HL-60/S4 treated with retinoic acid at 250 ng/mL for 4 days and 3 days (cell line): Measurements from ENCODE around the gene DNAJB12.
"Not testable (repeated sequence)": the region's sequence is repeated elsewhere in the genome, so short reads cannot be mapped to it uniquely, and the experiment has no call there.

Source experiments
- in situ Hi-C: fragments of 300-500 bp; cut with MboI; formaldehyde crosslinking; loops from 2 replicates; pipeline ENCODE4 v1.7.0; 2022; ENCODE audit warnings: low sequenced_read_pairs

DNAJB12 gene

DNA sequence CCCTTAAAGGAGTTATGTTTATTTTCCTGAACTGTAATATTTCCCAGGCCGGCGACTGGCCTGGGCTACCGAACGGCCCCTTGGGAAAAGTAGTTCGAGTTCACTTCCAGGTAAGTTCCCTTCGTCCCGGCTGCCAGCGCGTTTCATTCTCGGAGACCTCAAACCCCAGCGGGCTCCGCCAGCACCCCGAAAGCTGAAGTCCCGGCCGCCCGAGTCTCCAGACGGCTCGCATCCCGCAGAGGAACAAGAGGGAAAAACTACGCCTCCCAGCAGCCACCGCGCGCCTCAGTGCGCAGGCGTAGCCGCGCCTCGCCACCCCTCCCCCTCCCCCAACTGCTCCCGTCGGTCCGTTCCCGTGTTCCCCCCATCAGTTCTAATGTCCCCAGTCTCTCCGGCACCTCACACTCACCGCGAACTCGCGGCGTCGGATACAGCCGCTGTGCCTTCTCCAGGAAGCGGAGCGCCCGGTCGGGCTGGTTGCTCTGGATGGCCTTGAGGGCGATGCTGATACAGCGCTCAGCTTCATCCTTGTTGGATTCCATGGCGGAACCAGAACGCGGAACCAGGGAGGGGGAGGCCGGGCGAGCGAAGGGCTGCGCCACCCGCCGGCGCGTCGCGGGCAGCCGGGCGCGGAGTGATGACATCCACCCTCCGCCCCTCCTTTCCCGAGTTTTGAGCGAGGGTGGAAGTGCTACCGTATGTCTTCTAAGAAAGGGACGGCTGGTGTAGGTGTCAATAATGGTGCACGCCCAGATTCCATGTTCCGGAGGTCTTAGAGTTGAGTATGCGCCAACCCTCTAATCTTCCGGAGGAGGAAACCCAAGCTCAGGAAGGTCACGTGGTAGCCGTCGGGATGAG lies at the start of gene DNAJB12:
TSS of gene DNAJB12 (minus strand) at position 564 of the 858 bp plus-strand sequence. CDS start at position 542, 22 bp downstream.
- in situ Hi-C loops: loop anchor here (25.0 kb wide), 1 partner anchor 708 kb away; no protein-coding TSS in a partner anchor

DNA sequence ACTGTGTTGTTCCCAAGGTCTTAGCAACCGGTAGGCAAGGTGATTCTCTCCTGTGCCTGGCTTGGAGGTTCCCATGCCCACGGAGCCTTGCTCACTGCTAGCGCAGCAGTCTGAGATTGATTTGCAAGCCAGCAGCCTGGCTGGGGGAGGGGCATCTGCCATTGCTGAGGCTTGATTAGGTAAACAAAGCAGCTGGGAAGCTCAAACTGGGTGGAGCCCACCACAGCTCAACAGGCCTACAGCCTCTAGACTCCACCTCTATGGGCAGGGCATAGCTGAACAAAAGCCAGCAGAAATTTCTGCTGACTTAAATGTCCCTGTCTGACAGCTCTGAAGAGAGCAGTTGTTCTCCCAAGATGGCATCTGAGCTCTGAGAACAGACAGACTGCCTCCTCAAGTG lies 40.9 kb upstream of the DNAJB12 start:
- in situ Hi-C loops: not testable (repeated sequence)

DNA sequence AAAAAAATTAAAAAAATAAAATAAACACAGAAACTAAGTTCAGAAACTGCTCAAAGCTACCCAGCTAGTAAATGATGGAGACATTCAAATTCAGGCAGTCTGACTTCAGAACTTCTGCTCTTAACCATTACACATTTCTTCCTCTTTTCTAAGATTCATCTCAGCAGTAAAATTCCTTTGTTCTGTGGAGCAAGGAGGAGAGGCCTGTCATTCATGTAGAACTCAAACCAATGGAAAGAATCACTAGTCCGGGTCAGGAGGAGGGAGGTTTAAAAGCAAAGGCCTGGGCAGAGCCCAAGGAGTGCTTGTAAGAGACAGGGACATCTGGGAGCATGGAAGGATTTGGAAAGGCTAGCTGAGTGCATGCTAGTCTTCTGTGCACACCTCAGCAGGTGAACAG lies 37.9 kb upstream of the DNAJB12 start:
- in situ Hi-C loops: no loop called here

DNA sequence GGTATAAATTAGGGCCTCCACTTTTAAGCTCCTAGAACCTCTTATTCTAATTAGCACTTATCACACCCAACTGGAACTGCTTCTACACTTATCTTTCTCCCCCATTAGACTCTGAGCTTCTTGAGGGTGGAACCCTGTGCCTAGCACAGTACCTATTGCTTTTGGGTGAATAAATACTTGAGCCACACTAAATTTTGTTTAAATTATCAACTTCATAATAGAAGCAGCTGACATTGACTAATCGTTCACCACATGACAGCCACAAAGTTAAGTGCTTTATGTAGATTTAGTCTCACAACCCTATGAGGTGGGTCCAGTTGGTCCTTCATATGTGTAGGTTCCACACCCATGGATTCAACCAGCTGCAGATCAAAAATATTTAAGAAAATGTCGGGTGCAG lies 36.0 kb upstream of the DNAJB12 start:
- in situ Hi-C loops: no loop called here

DNA sequence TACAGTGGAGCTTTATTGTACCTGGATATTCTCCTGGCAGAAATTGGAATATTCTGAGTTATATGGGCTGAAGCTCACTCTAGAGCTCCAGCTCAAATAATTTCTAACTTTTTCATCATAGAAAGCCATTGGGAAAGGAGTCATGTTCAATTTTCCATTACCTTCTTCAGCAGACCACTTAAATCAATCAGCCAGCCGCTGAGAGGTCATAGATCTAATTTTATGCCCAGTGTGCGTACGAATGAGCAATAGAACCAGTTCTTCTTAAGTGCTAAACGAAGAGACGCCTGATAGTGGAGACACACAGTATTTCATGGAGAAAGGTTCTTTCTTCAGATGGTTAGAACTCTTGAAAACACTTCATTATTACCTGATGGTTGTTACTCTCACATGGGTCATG lies 35.0 kb upstream of the DNAJB12 start:
- in situ Hi-C loops: no loop called here

DNA sequence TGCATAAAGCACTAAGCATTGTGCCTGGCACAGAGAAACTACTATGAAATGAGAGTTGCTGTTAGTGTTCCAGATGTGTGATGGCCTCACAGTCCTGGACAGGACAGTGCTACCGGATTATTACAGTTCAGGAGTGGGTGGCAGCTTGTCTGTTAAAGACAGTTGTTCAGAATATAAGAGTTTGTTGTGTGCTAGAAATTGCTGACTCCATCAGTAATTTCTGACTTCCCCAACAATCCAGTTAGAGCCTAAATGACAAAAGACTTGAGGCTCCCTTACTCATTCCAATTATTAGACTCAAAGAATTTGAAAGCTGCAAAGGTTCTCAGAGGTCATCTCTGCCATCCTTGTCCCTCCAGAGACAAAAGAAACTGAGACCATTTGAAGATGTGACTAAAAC lies 34.3 kb upstream of the DNAJB12 start:
- in situ Hi-C loops: no loop called here

DNA sequence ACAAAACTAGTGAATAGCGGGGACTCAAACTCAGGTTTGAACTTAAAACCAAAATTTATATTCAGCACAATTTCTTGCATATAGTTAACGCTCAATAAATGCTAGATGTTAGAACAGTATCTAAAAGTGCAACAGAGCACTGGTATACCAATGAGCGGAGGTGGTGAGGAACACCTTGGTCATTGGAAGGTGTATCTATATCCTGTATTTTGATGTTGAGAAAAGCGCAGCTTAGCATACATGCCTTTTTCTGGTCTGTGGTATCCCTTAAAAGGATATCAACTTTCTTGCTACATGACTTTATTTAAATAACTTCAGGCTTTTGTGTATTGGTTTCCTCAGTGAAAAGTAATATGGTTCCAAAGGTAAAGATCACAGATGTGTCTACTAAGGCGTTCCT lies 33.3 kb upstream of the DNAJB12 start:
- in situ Hi-C loops: no loop called here

DNA sequence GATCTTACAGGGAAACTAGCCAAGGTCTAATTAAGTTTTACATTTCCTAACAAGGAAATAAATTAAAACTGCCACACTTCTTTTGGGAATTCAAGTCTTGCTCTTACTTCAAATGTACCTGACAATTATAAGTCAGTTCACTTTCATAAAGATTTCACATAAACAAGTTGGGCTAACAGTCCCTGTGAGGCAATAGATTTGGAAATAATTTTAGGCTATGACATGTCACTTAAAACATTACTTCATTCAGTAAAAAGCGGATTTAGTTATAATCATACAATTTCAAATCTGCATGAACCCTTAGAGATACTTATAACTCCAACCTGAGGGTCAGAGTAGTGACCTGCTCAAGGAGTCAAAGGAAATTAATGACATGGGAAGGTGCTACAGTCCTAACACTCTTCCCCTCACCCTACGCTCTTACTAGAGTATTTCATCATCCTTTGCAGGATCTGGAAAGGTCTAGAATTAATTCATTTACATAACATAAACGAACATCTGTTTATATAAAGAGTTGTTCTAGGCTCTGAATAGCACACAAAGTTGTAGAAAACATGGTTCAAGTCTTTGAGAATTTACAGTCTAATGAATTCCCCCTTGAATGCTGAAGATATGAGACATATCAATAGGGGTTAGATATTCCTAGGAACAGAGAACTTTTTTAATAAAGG lies 32.3 kb upstream of the DNAJB12 start:
- in situ Hi-C loops: no loop called here

DNA sequence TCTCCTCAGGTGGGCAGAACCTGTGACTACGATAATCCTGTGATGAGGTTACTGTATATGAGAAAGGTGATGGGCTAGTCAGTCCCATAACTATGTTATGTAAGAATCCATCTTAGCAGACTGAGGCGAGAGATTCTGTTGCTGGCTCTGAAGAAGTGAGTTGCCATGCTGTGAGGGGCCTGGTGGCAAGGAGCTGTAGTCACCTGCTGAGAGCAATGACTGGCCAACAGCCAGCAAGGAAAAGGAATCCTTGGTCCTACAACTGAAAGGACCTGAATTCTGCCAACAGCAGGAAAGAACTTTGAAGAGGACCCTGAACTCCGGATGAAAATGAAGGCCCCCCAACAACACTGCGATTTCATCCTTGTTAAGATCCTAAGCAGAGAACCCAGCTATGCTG lies 31.0 kb upstream of the DNAJB12 start:
- in situ Hi-C loops: no loop called here

DNA sequence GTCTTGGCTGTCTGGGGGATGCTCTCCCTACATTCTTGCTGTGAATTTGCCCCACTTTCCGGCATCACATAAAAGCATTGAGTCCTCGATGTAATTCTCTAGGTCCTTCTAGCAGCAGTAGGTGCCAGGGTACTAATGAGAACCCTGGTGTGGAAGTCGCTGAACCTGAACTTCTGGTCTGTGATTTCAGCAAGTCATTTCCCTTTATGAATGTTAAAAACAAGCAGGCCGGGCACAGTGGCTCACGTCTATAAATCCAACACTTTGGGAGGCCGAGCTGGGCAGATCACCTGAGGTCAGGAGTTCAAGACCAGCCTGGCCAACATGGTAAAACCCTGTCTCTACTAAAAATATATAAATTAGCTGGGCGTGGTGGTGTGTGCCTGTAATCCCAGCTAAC lies 30.3 kb upstream of the DNAJB12 start:
- in situ Hi-C loops: not testable (repeated sequence)

DNA sequence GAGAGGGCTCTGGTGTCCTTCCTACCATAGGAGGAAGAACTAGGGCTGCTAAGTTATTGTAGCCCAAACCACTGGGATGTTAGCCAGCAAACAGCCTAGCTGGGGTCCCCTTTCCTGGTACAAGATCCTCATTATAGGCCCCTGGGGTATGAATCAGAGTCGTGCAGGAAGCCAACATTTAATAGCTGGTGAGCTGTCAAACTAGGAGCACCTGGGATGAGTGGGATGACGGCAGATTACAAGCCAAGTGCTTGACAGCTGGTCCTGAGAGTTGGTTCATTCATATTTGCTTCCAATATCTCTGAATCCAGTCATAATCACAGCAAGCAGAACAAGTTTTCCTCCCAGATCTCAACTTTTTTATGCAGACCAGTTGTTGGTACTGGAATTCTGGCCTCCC lies 25.1 kb upstream of the DNAJB12 start:
- in situ Hi-C loops: no loop called here

DNA sequence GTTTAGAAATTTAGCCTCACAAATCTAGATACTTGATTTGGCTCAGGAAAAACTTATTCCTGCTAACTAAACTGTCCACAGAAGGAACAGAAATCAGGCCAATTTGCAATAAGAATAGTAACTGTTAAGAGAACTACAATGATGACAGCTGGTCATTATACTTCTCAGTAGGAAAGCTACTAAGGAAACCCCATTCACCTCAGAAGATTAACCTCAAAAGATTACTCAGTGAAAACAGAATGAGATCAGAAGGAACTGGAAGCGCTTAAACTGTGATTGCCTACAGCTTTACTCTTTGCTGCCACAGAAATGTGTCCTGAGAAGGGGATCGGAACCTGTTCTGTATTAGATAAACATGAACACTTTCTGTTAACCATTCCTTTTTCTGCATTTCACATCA lies 24.3 kb upstream of the DNAJB12 start:
- in situ Hi-C loops: no loop called here

DNA sequence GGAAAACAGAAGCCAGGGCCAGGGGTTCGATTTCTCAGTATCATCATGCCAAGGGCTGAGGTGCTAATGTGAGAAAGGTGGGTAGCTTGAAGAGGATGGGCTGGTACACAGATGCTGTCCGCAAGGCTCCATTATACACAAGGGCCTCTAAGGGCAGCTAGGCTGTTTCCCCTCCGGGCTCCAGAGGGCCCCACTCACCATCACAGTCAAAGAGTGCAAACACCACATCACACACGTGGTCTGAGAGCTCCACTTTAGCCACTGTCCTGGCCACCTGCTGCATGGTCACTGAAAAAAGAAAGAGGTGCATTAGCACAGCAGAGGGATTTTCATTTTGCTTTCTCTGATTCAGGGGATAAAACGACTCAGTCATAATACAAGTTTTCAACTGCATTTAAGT lies 20.9 kb upstream of the DNAJB12 start:
- in situ Hi-C loops: no loop called here

DNA sequence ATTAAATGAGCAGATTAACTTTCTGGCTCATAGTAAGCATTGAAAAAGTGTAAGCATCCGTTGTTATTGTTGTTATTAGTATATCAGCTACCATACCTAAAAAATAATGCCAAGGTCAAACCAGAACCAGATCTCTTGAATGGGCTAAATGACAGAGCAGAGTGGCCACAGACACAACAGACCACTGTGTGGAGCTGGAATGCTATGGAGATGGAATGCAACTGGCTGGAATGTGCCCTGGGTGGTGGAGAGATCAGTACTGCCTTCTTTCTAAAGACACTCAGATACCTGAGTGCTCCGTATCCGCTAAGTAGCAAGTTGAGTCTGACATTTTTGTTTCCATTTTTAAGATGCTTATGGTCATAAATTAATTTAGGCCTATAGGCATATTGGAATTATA lies 20.5 kb upstream of the DNAJB12 start:
- in situ Hi-C loops: no loop called here

DNA sequence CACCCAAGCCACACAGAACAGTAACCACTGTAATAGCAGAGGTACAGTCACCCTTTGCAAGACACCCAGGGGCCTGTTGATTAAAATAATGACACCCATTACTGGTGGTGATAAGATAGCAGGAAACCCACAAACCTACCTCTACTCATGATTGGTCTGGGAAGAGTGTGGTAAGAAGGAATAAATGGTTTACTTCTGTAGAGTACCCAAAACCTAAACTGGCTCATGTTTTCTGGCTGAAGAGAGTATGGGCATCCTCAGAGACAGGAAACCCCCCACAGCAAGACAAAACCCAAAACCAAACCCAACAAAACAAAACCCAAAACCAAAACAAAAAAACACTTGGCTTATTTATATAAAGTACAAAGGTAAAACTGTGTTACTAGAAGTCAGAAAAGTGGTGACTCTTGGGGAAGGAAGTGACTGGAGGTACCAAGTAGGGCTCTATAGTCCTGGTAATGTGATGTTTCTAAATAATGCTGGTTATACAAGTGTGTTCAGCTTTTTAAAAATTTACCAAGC lies 15.5 kb upstream of the DNAJB12 start:
- in situ Hi-C loops: loop anchor here (25.0 kb wide), 1 partner anchor 692 kb away; no protein-coding TSS in a partner anchor

DNA sequence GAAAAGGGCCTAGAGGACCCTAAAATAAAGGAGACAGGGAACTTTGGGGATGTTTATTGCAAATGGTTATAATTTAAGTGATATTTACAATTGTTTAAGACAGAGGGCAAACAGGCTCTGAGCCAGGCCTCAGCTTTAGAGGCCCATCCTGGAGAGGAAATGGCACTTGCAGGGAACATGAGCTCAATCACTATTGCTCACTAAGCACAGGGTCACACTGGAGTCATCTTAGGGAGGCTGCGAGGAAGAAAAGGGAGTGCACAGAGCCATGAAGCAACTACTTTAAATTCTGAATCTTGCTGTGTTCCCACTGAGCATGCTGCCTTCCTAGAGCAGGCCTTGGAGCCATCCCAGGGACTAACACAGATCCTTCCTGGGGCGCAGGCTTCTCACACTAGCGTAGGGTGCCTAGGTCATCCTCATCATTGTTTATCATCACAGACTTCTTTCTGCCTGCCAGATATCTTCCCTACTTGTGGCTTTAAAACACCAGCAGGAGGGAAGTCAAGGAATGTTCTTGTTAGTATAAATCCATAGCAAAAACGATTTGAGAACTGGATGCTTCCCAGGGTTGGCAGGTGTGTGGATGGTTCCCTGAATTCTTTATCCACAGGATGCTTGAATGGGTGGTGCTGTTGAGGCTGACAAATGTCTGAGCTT lies 12.7 kb upstream of the DNAJB12 start:
- in situ Hi-C loops: loop anchor here (10.0 to 25.0 kb wide), 2 partner anchors 457 to 695 kb away; no protein-coding TSS in a partner anchor

DNA sequence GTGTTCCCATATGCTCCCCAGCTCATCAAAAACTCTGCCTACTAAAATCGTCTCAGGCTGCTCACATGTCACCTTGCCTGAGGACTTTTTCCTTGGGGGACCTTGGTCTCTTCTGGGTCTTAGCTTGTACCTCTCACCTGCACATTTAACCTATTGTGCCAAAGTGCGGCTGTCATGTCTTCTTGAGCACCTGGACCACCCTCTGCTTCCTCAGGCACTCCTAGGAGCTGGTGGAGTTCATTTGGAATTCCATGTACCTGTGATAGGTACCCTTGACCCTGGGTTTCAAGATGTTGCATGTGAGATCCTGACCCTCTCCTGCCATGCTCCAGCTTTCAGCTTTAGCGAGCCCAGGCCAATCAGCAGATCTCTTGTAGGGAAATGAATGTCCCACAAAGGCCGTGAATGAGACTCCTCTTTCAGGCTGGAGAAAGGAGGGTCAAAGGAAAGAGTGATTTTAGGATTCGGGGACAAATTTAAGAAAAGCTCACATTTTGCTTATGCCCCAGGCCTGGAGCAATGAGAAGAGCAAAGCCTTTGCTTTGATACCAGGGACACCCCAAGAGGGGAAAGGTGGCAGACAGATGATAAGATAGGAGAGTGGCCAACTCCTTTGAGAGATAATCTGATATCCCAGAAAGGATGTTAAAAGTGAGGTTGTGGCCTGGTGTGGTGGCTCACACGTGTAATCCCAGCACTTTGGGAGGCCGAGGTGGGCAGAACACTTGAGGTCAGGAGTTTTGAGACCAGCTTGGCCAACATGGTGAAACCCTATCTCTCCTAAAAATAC lies 10.6 kb upstream of the DNAJB12 start:
- in situ Hi-C loops: loop anchor here (10.0 to 25.0 kb wide), 2 partner anchors 460 to 697 kb away; no protein-coding TSS in a partner anchor

DNA sequence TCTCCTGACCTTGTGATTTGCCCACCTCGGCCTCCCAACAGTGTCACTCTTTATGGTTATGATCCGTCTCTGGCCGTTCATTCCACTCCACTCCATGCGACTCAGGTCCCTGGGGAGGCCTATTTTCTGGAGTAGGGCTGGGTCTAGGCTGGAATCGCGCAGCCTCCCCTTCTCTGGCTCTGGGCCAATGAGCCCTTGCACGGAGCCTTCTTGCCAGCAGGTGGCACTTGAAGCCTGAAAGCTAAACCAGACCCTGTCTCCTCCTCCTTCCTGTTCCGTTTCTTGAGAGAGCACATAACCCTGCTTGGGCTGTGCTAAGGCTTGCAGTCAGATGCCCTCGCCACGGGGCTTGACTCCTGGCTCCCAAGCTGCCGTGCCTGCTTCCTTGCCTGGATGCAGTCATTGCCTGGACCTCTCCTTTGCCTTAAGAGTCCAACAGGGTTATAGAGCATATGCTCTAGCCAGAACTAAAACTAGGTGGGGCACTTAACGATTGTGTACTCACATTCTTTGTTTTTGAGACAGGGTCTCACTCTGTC lies 9.6 kb upstream of the DNAJB12 start:
- in situ Hi-C loops: loop anchor here (10.0 to 25.0 kb wide), 2 partner anchors 460 to 698 kb away; no protein-coding TSS in a partner anchor

DNA sequence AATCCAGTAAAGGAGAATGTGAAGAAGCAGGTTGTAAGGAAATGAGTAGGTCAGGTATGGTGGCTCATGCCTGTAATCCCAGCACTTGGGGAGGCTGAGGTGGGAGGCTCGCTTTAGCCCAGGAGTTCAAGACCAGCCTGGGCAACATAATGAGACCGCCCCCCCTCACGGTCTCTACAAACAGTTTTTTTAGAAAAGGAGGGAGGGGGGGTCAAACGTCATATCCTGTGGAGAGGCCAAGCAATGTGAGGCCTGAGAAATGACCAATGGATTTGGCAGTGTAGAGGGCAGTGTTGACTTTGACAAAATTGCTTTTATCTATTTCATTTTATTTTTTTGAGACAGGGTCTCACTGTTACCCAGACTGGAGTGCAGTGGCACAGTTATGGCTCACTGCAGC lies 2.3 kb upstream of the DNAJB12 start:
- in situ Hi-C loops: loop anchor here (25.0 kb wide), 1 partner anchor 705 kb away; no protein-coding TSS in a partner anchor

DNA sequence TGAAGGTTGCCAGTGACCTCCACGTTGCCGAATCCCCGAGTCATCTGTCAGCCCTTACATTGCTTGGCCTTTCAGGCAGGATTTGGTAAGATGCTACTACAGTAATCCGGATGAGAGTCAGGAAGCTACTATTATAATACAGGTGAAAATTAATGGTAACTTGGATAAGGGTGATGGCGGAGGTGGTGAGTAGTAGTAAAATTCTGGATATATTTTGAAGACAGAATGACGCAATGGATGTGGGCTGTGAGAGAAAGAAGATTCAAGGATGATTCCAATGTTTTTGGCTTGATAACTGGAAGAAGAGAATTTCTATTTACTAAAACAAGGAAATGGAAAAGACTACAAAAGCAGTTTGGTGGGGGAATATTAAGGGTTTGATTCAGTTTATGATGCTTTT lies 1.4 kb upstream of the DNAJB12 start:
- in situ Hi-C loops: loop anchor here (25.0 kb wide), 1 partner anchor 706 kb away; no protein-coding TSS in a partner anchor
